Lung (tissue), 12 donors: Measurements from ENCODE around the gene NCK1. TPM values are rescaled to one million over a fixed set of nuclear protein-coding genes. Genes with fewer than 3 reads are reported as not detected.
"Not testable (repeated sequence)": the region's sequence is repeated elsewhere in the genome, so short reads cannot be mapped to it uniquely, and the experiment has no call there.

Source experiments
- ATAC-seq: fragments of 200-7000 bp; cut with Tn5 transposase; one replicate; pipeline ENCODE4 v1.9.1; 2020; ENCODE audit warnings: moderate number of reproducible peaks; ENCODE audit not compliant: insufficient read depth, low FRiP score
- DNase-seq, 3 donors: peaks; one replicate each; pipeline ENCODE4 v3.0.0-alpha.2; 2013 to 2017
- H3K27ac ChIP-seq, 2 donors: one replicate each; pipeline ENCODE4 v1.5.1; 2013; ENCODE audit warnings: mild to moderate bottlenecking in 2 of 2, moderate library complexity in 2 of 2, control low read depth in 1 of 2, inconsistent platforms in 1 of 2, low read depth in 1 of 2, low read length in 1 of 2
- H3K27me3 ChIP-seq, 3 donors: one replicate each; pipeline ENCODE4 v1.5.1; 2013; ENCODE audit warnings: low read length in 2 of 3; ENCODE audit not compliant: control insufficient read depth in 3 of 3, insufficient read depth in 3 of 3
- H3K36me3 ChIP-seq, 4 donors: one replicate each; pipeline ENCODE4 v1.5.1; 2013; ENCODE audit warnings: low read length in 4 of 4, mild to moderate bottlenecking in 1 of 4, moderate library complexity in 1 of 4; ENCODE audit not compliant: control insufficient read depth in 4 of 4, insufficient read depth in 4 of 4
- H3K4me1 ChIP-seq, 5 donors: one replicate each; pipeline ENCODE4 v1.5.1; 2013; ENCODE audit warnings: low read length in 5 of 5, mild to moderate bottlenecking in 2 of 5, moderate library complexity in 1 of 5; ENCODE audit not compliant: control insufficient read depth in 5 of 5, insufficient read depth in 5 of 5
- H3K4me3 ChIP-seq: one replicate; pipeline ENCODE4 v1.5.1; 2013; ENCODE audit warnings: mild to moderate bottlenecking, control low read depth, moderate library complexity
- H3K9ac ChIP-seq, 2 donors: one replicate each; pipeline ENCODE4 v1.5.1; 2013; ENCODE audit warnings: low read length in 2 of 2, control low read depth in 1 of 2; ENCODE audit not compliant: insufficient read depth in 1 of 2
- H3K9me3 ChIP-seq, 4 donors: one replicate each; pipeline ENCODE4 v1.5.1; 2013; ENCODE audit warnings: low read length in 3 of 4, mild to moderate bottlenecking in 1 of 4, moderate library complexity in 1 of 4; ENCODE audit not compliant: control insufficient read depth in 4 of 4, insufficient read depth in 3 of 4
- CTCF ChIP-seq: IDR thresholded peaks from 2 replicates; pipeline ENCODE4 v1.5.1; 2012; ENCODE audit warnings: mild to moderate bottlenecking; ENCODE audit errors: control extremely low read depth, extremely low read depth
- WGBS, 2 donors: extraction: QIAGEN DNeasy Blood & Tissue Kit; methylation state at CpG; one replicate each; pipeline ENCODE4 v1.1.7; 2013; 5-methylcytosine and 5-hydroxymethylcytosine counted together
- polyA plus RNA-seq, 2 donors: library from polyadenylated mRNA; stranded (reverse); fragments of 200-250 nt; gene quantifications; one replicate each; pipeline ENCODE4 v1.2.1, GENCODE V29; 2013
- total RNA-seq, 2 donors: library from RNA; depleted of rRNA in 1 of 2; stranded (reverse); fragments of >200 nt in 1 of 2; gene quantifications; one replicate each; pipeline ENCODE4 v1.2.1, GENCODE V29; 2014 to 2021
- donor health status: control.
- donor health status: control.
- donor health status: Bipolar disorder and iron deficiency.
- donor health status: healthy.
- donor health status: DM: yes; HTN: yes; CAD: no.

NCK1 gene
- total and polyA plus RNA-seq, 4 donors, result 11.3 to 68.0 (median 30.2) TPM

DNA sequence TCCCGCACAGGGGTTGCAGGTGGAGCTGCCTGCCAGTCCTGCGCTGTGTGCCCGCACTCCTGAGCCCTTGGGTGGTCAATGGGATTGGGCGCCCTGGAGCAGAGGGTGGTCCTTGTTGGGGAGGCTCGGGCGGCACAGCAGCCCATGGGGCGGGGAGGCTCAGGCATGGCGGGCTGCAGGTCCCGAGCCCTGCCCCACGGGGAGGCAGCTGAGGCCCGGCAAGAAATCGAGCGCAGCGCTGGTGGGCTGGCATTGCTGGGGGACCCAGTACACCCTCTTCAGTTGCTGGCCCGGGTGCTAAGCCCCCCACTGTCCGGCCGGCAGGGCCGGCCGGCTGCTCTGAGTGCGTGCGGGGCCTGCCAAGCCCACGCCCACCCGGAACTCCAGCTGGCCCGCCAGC lies 27.9 kb downstream of the NCK1 start:
- H3K27ac ChIP-seq, result no peak overlapping the region
- no peak for TF ChIP-seq CTCF
- H3K4me3 ChIP-seq, result no peak overlapping the region
- 85 to 88% methylated on average over 21 to 24 of the region's 24 CpGs for whole genome bisulfite sequencing, 2 donors
- peaks cover 0 to 2% (median 0%) of the 10 kb centered on the region in 4 donors for H3K36me3 ChIP-seq
- no peaks in the 10 kb centered on the region for H3K27me3 ChIP-seq
- peaks cover 0 to 17% (median 0%) of the 10 kb centered on the region in 5 donors for H3K4me1 ChIP-seq
- H3K9me3 ChIP-seq, result peaks cover 0 to 2% (median 0%) of the 10 kb centered on the region in 4 donors
- no peak for ATAC-seq
- DNase-seq, result no peak
- no peak overlapping the region for H3K9ac ChIP-seq

- Histone ChIP-seq H3K27me3 (no peaks in the 10 kb centered on the region), H3K4me1 (peaks cover 0 to 12% (median 0%) of the 10 kb centered on the region in 5 donors), H3K9ac (no peak overlapping the region), H3K36me3 (peaks cover 0 to 2% (median 0%) of the 10 kb centered on the region in 4 donors), H3K27ac (no peak overlapping the region), H3K4me3 (no peak overlapping the region), H3K9me3 (peaks cover 0 to 2% (median 0%) of the 10 kb centered on the region in 4 donors)
- no peak for TF ChIP-seq CTCF
- ATAC-seq, result no peak
- WGBS, 2 donors, result 49 to 50% methylated on average over 2 of the region's 2 CpGs
- no peak for DNase-seq
Observed at GRCh38 chr3:136891934-136892855, 30.2 kb downstream of the NCK1 start.

DNA sequence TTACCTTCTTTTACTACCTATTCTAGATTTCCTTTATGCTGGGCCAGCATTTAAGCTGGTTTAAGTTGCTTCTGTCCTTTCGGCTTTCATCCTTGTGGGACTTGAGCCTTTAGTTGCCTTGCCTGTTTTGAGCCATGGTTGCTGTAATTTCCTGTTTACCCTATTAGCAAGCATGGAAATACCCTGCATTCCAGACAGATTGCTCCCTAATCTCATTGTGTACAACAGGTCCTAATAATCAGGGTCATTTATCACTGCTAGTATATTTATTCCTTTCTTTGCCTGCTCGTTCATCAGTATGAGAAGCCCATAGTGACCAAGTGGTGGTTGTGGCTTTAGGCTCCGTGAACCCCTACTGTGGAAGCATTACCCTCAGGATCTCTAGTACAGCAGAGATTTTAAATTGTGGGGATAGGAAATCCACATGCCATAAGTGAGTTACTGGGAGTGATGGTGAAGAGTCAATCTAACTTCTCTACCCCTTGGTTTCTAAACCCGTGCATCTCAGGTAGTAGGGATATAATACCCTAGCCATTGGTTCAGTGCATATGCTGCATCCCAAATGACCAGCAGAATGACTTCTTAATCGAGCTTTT lies 31.9 kb downstream of the NCK1 start:
- no peak for ATAC-seq
- Histone ChIP-seq H3K4me3 (no peak overlapping the region), H3K9me3 (peaks cover 0 to 2% (median 0%) of the 10 kb centered on the region in 4 donors), H3K9ac (no peak overlapping the region), H3K27me3 (no peaks in the 10 kb centered on the region), H3K4me1 (peaks cover 0 to 12% (median 0%) of the 10 kb centered on the region in 5 donors), H3K36me3 (peaks cover 0 to 2% (median 0%) of the 10 kb centered on the region in 4 donors), H3K27ac (no peak overlapping the region)
- peak in 1 of 3 donors; percentile 24 for DNase-seq
- no peak for TF ChIP-seq CTCF
- whole genome bisulfite sequencing, 2 donors, result 59 to 73% methylated on average over 5 of the region's 5 CpGs

DNA sequence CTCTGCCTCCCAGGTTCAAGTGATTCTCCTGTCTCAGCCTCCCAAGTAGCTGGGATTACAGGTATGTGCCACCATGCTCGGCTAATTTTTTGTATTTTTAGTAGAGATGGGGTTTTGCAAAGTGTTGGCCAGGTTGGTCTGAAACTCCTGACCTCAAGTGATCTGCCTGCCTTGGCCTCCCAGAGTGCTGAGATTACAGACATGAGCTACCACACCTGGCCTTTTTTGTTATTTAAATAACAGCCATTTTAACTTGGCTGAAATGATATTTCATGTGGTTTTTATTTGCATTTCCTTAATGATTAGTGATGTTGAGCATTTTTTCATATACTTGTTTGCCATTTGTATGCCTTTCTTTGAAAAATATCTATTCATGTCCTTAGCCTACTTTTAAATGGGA lies 35.2 kb downstream of the NCK1 start:
- not testable (repeated sequence) for ATAC-seq

More for the DNA sequence above, 35.2 kb downstream of the NCK1 start:
- not testable (repeated sequence) for H3K4me3 ChIP-seq, DNase-seq, H3K9me3 ChIP-seq, H3K27me3 ChIP-seq, H3K27ac ChIP-seq, H3K9ac ChIP-seq, H3K36me3 ChIP-seq
- peaks cover 0 to 15% (median 0%) of the 10 kb centered on the region in 5 donors for H3K4me1 ChIP-seq
- 86 to 88% methylated on average over 1 of the region's 1 CpG for WGBS, 2 donors
